T-cell (primary cell): ENCODE data around the gene MRPL16. TPM values are rescaled to one million over a fixed set of nuclear protein-coding genes. Genes with fewer than 3 reads are reported as not detected.
A peak's percentile ranks its signal among the peaks of the same experiment; 100 is the strongest.

Experiments
- ATAC-seq, 4 experiments: fragments of 200-7000 bp in 3 of 4; fragments of 150-1000 bp in 1 of 4; cut with Tn5 transposase; replicated peaks in 1 of 4; 1 replicate in 3 of 4; 2 replicates in 1 of 4; pipeline ENCODE4 v1.10.0; 2021; ENCODE audit warnings: moderate library complexity in 3 of 4, mild to moderate bottlenecking in 2 of 4, moderate number of reproducible peaks in 1 of 4
- CTCF ChIA-PET, 2 donors: fragments of 300-600 bp; sonication (Branson Sonifier 250); formaldehyde crosslinking; loops; one replicate each; lab custom pipeline; 2022; ENCODE audit warnings: antibody characterized with exemption in 2 of 2; lab: Charles Lee
- POLR2A ChIA-PET, 2 donors: fragments of 300-600 bp; sonication (Branson Sonifier 250); formaldehyde crosslinking; loops; one replicate each; lab custom pipeline; 2022; ENCODE audit warnings: antibody characterized with exemption in 2 of 2; lab: Charles Lee
- DNase-seq, 35 experiments: peaks; one replicate each; pipeline versions ENCODE4 v3.0.0 to v3.0.0-alpha.2; 2013 to 2023
- H3K27ac ChIP-seq: one replicate; pipeline ENCODE4 v1.5.1; 2013; ENCODE audit warnings: low read length
- H3K27me3 ChIP-seq, 2 experiments: replicated peaks in 1 of 2; 1 replicate in 1 of 2; 2 replicates in 1 of 2; pipeline versions ENCODE4 v1.6.1 to v1.7.0; 2013; ENCODE audit warnings: low read length in 1 of 2, mixed read lengths in 1 of 2; ENCODE audit not compliant: control insufficient read depth in 2 of 2, insufficient read depth in 2 of 2; ENCODE audit errors: extremely low read depth in 1 of 2
- H3K36me3 ChIP-seq, 2 donors: 1 replicate in 1 of 2; 2 replicates in 1 of 2; pipeline versions ENCODE4 v1.6.1 to v1.7.0; 2013; ENCODE audit warnings: low read length in 1 of 2; ENCODE audit not compliant: control insufficient read depth in 2 of 2, insufficient read depth in 1 of 2; ENCODE audit errors: extremely low read depth in 1 of 2
- H3K4me1 ChIP-seq, 2 experiments: 1 replicate in 1 of 2; 2 replicates in 1 of 2; pipeline versions ENCODE4 v1.6.1 to v1.7.0; 2013; ENCODE audit warnings: low read length in 2 of 2, mixed read lengths in 1 of 2; ENCODE audit not compliant: insufficient read depth in 2 of 2, control insufficient read depth in 1 of 2; ENCODE audit errors: extremely low read depth in 1 of 2
- H3K4me3 ChIP-seq, 2 donors: 1 replicate in 1 of 2; 2 replicates in 1 of 2; pipeline versions ENCODE4 v1.5.1 to v1.7.0; 2013; ENCODE audit warnings: mild to moderate bottlenecking in 2 of 2, low read length in 1 of 2, moderate library complexity in 1 of 2; ENCODE audit not compliant: control insufficient read depth in 1 of 2; ENCODE audit errors: extremely low read depth in 1 of 2
- H3K9me3 ChIP-seq: 2 replicates; pipeline ENCODE4 v1.7.0; 2013
- H3K27ac Mint-ChIP-seq, 2 donors: one replicate each; pipeline ENCODE4 v1.8.0; 2020 to 2021; ENCODE audit warnings: mild to moderate bottlenecking in 2 of 2, mixed read lengths in 2 of 2
- H3K27me3 Mint-ChIP-seq, 2 donors: one replicate each; pipeline ENCODE4 v1.8.0; 2021 to 2022; ENCODE audit warnings: mixed read lengths in 2 of 2
- H3K36me3 Mint-ChIP-seq: one replicate; pipeline ENCODE4 v1.8.0; 2021; ENCODE audit warnings: mixed read lengths
- H3K4me1 Mint-ChIP-seq, 3 donors: one replicate each; pipeline ENCODE4 v1.8.0; 2020 to 2022; ENCODE audit warnings: mixed read lengths in 3 of 3, mild to moderate bottlenecking in 1 of 3
- H3K4me3 Mint-ChIP-seq, 3 donors: one replicate each; pipeline ENCODE4 v1.8.0; 2020 to 2022; ENCODE audit warnings: mild to moderate bottlenecking in 3 of 3, mixed read lengths in 3 of 3, moderate library complexity in 3 of 3
- H3K9me3 Mint-ChIP-seq, 3 donors: one replicate each; pipeline ENCODE4 v1.8.0; 2020 to 2022; ENCODE audit warnings: mixed read lengths in 3 of 3
- WGBS: methylation state at CpG from one replicate; pipeline ENCODE4 v1.1.5; 2013; ENCODE audit warnings: missing lambda C conversion rate; ENCODE audit not compliant: insufficient coverage; 5-methylcytosine and 5-hydroxymethylcytosine counted together
- total RNA-seq, 35 experiments: library from RNA in 6 of 35; stranded (reverse) in 6 of 35; fragments of 120-200 nt in 1 of 35; gene quantifications; one replicate each; pipeline versions ENCODE4 v1.2.1 to v1.2.4 and lab custom pipeline; 2013 to 2026

Gene MRPL16
- total RNA-seq, 5 donors from 2014 or later (not counting 1 experiment from before 2014, with no cell fraction given), result 24.0 to 46.3 (median 39.7) TPM

GRCh38 chr11:59773083-59773440 is 37.5 kb downstream of the MRPL16 start:
- H3K27me3 Mint-ChIP-seq, result no peaks in the 10 kb centered on the region
- Histone ChIP-seq H3K4me1 (peaks cover 23 to 34% of the 10 kb centered on the region in 2 experiments), H3K9me3 (no peaks in the 10 kb centered on the region), H3K4me3 (no peak overlapping the region), H3K27ac (peak overlapping the region; percentile 29), H3K36me3 (peaks cover 0 to 6% of the 10 kb centered on the region in 2 donors), H3K27me3 (no peaks in the 10 kb centered on the region)
- H3K9me3 Mint-ChIP-seq, result no peaks in the 10 kb centered on the region
- 50% methylated on average over 1 of the region's 5 CpGs for WGBS
- peaks cover 25 to 45% (median 34%) of the 10 kb centered on the region in 3 donors for H3K4me1 Mint-ChIP-seq
- peak overlapping the region in 1 of 3 donors; percentile 58 for H3K4me3 Mint-ChIP-seq
- ChIA-PET CTCF (interaction anchor here in 1 of 2 donors (0.5 to 1.4 kb wide), 5 partner anchors 12 to 29 kb away, joined by 3 to 7 read pairs (median 5); no protein-coding TSS in a partner anchor), POLR2A (no interaction called here)
- DNase-seq (peak in 1 of 35 experiments; percentile 25), ATAC-seq (peak in 3 of 4 experiments; percentile 43 to 72 (median 46))
- peaks cover 24% of the 10 kb centered on the region for H3K36me3 Mint-ChIP-seq
- H3K27ac Mint-ChIP-seq, result peak overlapping the region; percentile 69 to 83

GRCh38 chr11:59771605-59772004 is 39.0 kb downstream of the MRPL16 start:
- H3K27me3 ChIP-seq, result no peaks in the 10 kb centered on the region
- ATAC-seq (no peak), DNase-seq (no peak)
- H3K4me3 ChIP-seq, result no peak overlapping the region
- H3K36me3 ChIP-seq, result peaks cover 0 to 6% of the 10 kb centered on the region in 2 donors
- peaks cover 10% of the 10 kb centered on the region for H3K36me3 Mint-ChIP-seq
- no peaks in the 10 kb centered on the region for H3K9me3 ChIP-seq
- H3K9me3 Mint-ChIP-seq, result no peaks in the 10 kb centered on the region
- peaks cover 25 to 40% (median 30%) of the 10 kb centered on the region in 3 donors for H3K4me1 Mint-ChIP-seq
- H3K27ac ChIP-seq, result no peak overlapping the region
- ChIA-PET POLR2A (interaction anchor here (0.6 kb wide), 2 partner anchors 17 to 38 kb away, joined by 3 to 4 read pairs; no protein-coding TSS in a partner anchor), CTCF (interaction anchor here in 1 of 2 donors (1.4 kb wide), 1 partner anchor 30 kb away, joined by 5 read pairs; no protein-coding TSS in a partner anchor)
- H3K4me1 ChIP-seq, result peaks cover 37 to 48% of the 10 kb centered on the region in 2 experiments
- H3K27ac Mint-ChIP-seq, result peak overlapping the region; percentile 23 to 43
- H3K27me3 Mint-ChIP-seq, result no peaks in the 10 kb centered on the region
- peak overlapping the region in 1 of 3 donors; percentile 58 for H3K4me3 Mint-ChIP-seq
- WGBS, result 76% methylated on average over 2 of the region's 4 CpGs

DNA sequence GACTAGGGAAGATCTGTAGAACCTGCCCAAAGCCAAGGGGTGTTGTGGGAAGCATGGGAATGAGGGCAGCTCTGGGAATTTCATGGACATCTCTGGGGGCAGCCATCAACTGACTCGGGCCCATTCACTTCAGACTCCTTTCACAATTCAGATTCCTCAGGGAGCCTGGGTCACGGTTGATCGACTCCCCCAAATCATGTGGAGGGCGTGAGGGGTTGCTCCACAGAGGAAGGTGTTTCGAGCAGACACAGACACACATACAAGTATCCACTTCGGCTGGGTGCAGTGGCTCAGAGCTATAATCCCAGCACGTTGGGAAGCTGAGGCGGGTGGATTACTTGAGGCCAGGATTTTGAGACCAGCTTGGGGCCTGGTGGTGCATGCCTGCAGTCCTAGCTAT is 39.7 kb downstream of the MRPL16 start:
- CTCF ChIA-PET, result no interaction called here
- H3K4me3 Mint-ChIP-seq, result peak overlapping the region in 1 of 3 donors; percentile 11
- H3K27me3 ChIP-seq, result no peaks in the 10 kb centered on the region
- H3K36me3 Mint-ChIP-seq, result peaks cover 8% of the 10 kb centered on the region
- WGBS, result 76% methylated on average over 2 of the region's 8 CpGs
- DNase-seq (no peak), ATAC-seq (no peak)
- no peaks in the 10 kb centered on the region for H3K9me3 ChIP-seq
- no peak overlapping the region for H3K27ac Mint-ChIP-seq
- H3K36me3 ChIP-seq, result peaks cover 0 to 6% of the 10 kb centered on the region in 2 donors
- POLR2A ChIA-PET, result interaction anchor here in 1 of 2 donors (0.6 kb wide), 1 partner anchor 1999 kb away, joined by 4 read pairs; no protein-coding TSS in a partner anchor
- H3K4me1 Mint-ChIP-seq, result peaks cover 25 to 35% (median 30%) of the 10 kb centered on the region in 3 donors
- no peak overlapping the region for H3K4me3 ChIP-seq
- no peaks in the 10 kb centered on the region for H3K9me3 Mint-ChIP-seq
- no peaks in the 10 kb centered on the region for H3K27me3 Mint-ChIP-seq
- H3K4me1 ChIP-seq, result peaks cover 41 to 53% of the 10 kb centered on the region in 2 experiments
- no peak overlapping the region for H3K27ac ChIP-seq

- Histone ChIP-seq H3K4me1 (peaks cover 41 to 53% of the 10 kb centered on the region in 2 experiments), H3K27ac (no peak overlapping the region), H3K36me3 (peaks cover 0 to 6% of the 10 kb centered on the region in 2 donors), H3K9me3 (no peaks in the 10 kb centered on the region), H3K4me3 (no peak overlapping the region), H3K27me3 (no peaks in the 10 kb centered on the region)
- H3K4me1 Mint-ChIP-seq, result peaks cover 25 to 31% (median 30%) of the 10 kb centered on the region in 3 donors
- no peaks in the 10 kb centered on the region for H3K27me3 Mint-ChIP-seq
- DNase-seq (no peak), ATAC-seq (no peak)
- ChIA-PET CTCF (no interaction called here), POLR2A (interaction anchor here in 1 of 2 donors (0.6 kb wide), 1 partner anchor 1999 kb away, joined by 4 read pairs; no protein-coding TSS in a partner anchor)
- no peak overlapping the region for H3K27ac Mint-ChIP-seq
- H3K36me3 Mint-ChIP-seq, result peaks cover 4% of the 10 kb centered on the region
- peak overlapping the region in 1 of 3 donors; percentile 11 for H3K4me3 Mint-ChIP-seq
- no peaks in the 10 kb centered on the region for H3K9me3 Mint-ChIP-seq
- WGBS, result 100% methylated on average over 2 of the region's 3 CpGs
Measured at GRCh38 chr11:59770319-59770718, 40.3 kb downstream of the MRPL16 start.

GRCh38 chr11:59769828-59770227 is 40.8 kb downstream of the MRPL16 start:
- peaks cover 41 to 53% of the 10 kb centered on the region in 2 experiments for H3K4me1 ChIP-seq
- no peaks in the 10 kb centered on the region for H3K9me3 Mint-ChIP-seq
- no peaks in the 10 kb centered on the region for H3K27me3 ChIP-seq
- no peak overlapping the region for H3K27ac ChIP-seq
- peaks cover under 1% of the 10 kb centered on the region for H3K36me3 Mint-ChIP-seq
- peaks cover 0 to 6% of the 10 kb centered on the region in 2 donors for H3K36me3 ChIP-seq
- H3K27me3 Mint-ChIP-seq, result no peaks in the 10 kb centered on the region
- WGBS, result 83% methylated on average over 4 of the region's 4 CpGs
- CTCF ChIA-PET, result no interaction called here
- no peak for DNase-seq
- H3K4me1 Mint-ChIP-seq, result peaks cover 25 to 36% (median 34%) of the 10 kb centered on the region in 3 donors
- no peak for ATAC-seq
- no peak overlapping the region for H3K4me3 ChIP-seq
- no peaks in the 10 kb centered on the region for H3K9me3 ChIP-seq
- POLR2A ChIA-PET, result no interaction called here
- no peak overlapping the region for H3K4me3 Mint-ChIP-seq
- no peak overlapping the region for H3K27ac Mint-ChIP-seq

GRCh38 chr11:59769111-59769510 is 41.5 kb downstream of the MRPL16 start:
- Mint-ChIP-seq H3K4me1 (peaks cover 25 to 39% (median 39%) of the 10 kb centered on the region in 3 donors), H3K27me3 (no peaks in the 10 kb centered on the region), H3K27ac (no peak overlapping the region), H3K4me3 (no peak overlapping the region), H3K9me3 (no peaks in the 10 kb centered on the region), H3K36me3 (no peaks in the 10 kb centered on the region)
- ATAC-seq (no peak), DNase-seq (no peak)
- H3K27me3 ChIP-seq, result no peaks in the 10 kb centered on the region
- H3K9me3 ChIP-seq, result no peaks in the 10 kb centered on the region
- ChIA-PET CTCF (no interaction called here), POLR2A (no interaction called here)
- peaks cover 0 to 5% of the 10 kb centered on the region in 2 donors for H3K36me3 ChIP-seq
- no peak overlapping the region for H3K27ac ChIP-seq
- 89% methylated on average over 5 of the region's 7 CpGs for WGBS
- H3K4me3 ChIP-seq, result no peak overlapping the region
- peaks cover 41 to 53% of the 10 kb centered on the region in 2 experiments for H3K4me1 ChIP-seq
